GM10248 (cell line): ENCODE measurements around the gene NHERF1.

Experiments used
- CTCF ChIA-PET: fragments of 300-600 bp; sonication (Branson Sonifier 250); formaldehyde crosslinking; extraction: SDS; loops from one replicate; lab custom pipeline; 2021; ENCODE audit warnings: antibody characterized with exemption; lab: Yijun Ruan, JAX
- POLR2A ChIA-PET: fragments of 350-650 bp; sonication (Branson Sonifier 250); formaldehyde crosslinking; extraction: SDS; loops from one replicate; lab custom pipeline; 2020; ENCODE audit warnings: antibody characterized with exemption; lab: Yijun Ruan, JAX
- DNase-seq: peaks from one replicate; pipeline ENCODE4 v3.0.0; 2012; ENCODE audit errors: extremely low spot score
- CTCF ChIP-seq: IDR thresholded peaks from 2 replicates; pipeline ENCODE4 v1.5.1; 2012; ENCODE audit warnings: mild to moderate bottlenecking, low read depth; ENCODE audit errors: extremely low read depth, missing control alignments, control extremely low read depth

Gene NHERF1

GRCh38 chr17:74711058-74711824 is 37.2 kb upstream of the NHERF1 start:
- ChIA-PET POLR2A (no interaction called here), CTCF (interaction anchor here (1.0 to 1.6 kb wide), 3 partner anchors 9 to 54 kb away, joined by 3 to 4 read pairs (median 3); no protein-coding TSS in a partner anchor)
- DNase-seq = peak; percentile 13
- TF ChIP-seq CTCF = no peak

GRCh38 chr17:74712301-74712700 is 36.1 kb upstream of the NHERF1 start:
- ChIA-PET POLR2A (no interaction called here), CTCF (interaction anchor here (1.0 to 1.2 kb wide), 2 partner anchors 10 to 24 kb away, joined by 3 to 4 read pairs; partner anchors contain the start of gene RAB37)
- DNase-seq = no peak
- TF ChIP-seq CTCF = no peak

GRCh38 chr17:74712756-74713155 is 35.7 kb upstream of the NHERF1 start, which contains the start of gene CD300LF:
Gene CD300LF (minus strand): TSS chr17:74712923. CDS start chr17:74712866, 57 bp downstream.
- DNase-seq = peak; percentile 13
- no peak for TF ChIP-seq CTCF
- CTCF ChIA-PET = interaction anchor here (1.2 kb wide), 1 partner anchor 24 kb away, joined by 4 read pairs; the partner anchor contains the start of gene RAB37
- POLR2A ChIA-PET = no interaction called here

GRCh38 chr17:74713171-74713755 is 35.2 kb upstream of the NHERF1 start:
- ChIA-PET CTCF (interaction anchor here (1.2 kb wide), 2 partner anchors 23 to 56 kb away, joined by 4 to 6 read pairs; partner anchors contain the start of gene RAB37), POLR2A (no interaction called here)
- peak; percentile 7 for DNase-seq
- TF ChIP-seq CTCF = no peak

- ChIA-PET POLR2A (no interaction called here), CTCF (interaction anchor here (0.7 to 1.5 kb wide), 2 partner anchors 58 to 113 kb away, joined by 3 to 4 read pairs; no protein-coding TSS in a partner anchor)
Measured at GRCh38 chr17:74715144-74715543, 33.3 kb upstream of the NHERF1 start.

More at GRCh38 chr17:74715144-74715543, 33.3 kb upstream of the NHERF1 start:
- peak; percentile 9 for DNase-seq
- TF ChIP-seq CTCF = no peak
